Gastroesophageal sphincter (tissue), 3 donors: Measurements from ENCODE around the gene PANK4.

Experiments used
- EP300 ChIP-seq: sonication (generic); formaldehyde crosslinking; IDR thresholded peaks from one replicate; pipeline ENCODE4 v1.6.1; 2017; ENCODE audit warnings: antibody characterized with exemption, mild to moderate bottlenecking
- POLR2A ChIP-seq, 2 donors: fragments of 450-650 bp; IDR thresholded peaks; one replicate each; pipeline ENCODE4 v1.6.1; 2017; ENCODE audit warnings: antibody characterized with exemption in 2 of 2, mild to moderate bottlenecking in 2 of 2, moderate library complexity in 1 of 2
- POLR2AphosphoS5 ChIP-seq: sonication (generic); formaldehyde crosslinking; IDR thresholded peaks from one replicate; pipeline ENCODE4 v1.6.1; 2017; ENCODE audit warnings: antibody characterized with exemption
- TF ChIP-seq, protein P1 (sequence below), 4 experiments: fragments of 200-600 bp in 2 of 4; fragments of 450-650 bp in 2 of 4; sonication (generic) in 1 of 4; IDR thresholded peaks; one replicate each; pipeline ENCODE4 v1.5.1; 2017 to 2019; ENCODE audit warnings: antibody characterized with exemption in 4 of 4, mild to moderate bottlenecking in 2 of 4, moderate library complexity in 2 of 4

DNA sequence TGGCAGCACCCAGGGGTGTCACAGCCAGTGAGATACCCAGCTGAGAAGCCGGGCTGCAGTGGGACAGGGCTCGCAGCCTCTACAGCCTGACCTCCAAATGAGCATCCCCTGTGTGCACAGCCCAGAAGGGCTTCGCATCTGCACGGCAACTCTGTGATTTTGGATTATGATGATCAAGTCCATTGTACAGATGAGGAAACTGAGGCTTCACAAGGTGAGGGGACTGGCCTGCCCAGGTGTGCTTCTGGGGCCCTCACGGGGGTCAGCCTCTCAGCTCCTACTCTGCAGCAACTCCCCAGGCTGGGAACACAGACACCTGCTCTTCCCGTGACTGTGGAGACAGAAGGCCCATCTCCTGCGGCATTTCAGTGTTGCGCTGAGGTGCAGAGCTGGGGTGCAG, 12.5 kb upstream of the PANK4 start:
- TF ChIP-seq, protein P1, sequence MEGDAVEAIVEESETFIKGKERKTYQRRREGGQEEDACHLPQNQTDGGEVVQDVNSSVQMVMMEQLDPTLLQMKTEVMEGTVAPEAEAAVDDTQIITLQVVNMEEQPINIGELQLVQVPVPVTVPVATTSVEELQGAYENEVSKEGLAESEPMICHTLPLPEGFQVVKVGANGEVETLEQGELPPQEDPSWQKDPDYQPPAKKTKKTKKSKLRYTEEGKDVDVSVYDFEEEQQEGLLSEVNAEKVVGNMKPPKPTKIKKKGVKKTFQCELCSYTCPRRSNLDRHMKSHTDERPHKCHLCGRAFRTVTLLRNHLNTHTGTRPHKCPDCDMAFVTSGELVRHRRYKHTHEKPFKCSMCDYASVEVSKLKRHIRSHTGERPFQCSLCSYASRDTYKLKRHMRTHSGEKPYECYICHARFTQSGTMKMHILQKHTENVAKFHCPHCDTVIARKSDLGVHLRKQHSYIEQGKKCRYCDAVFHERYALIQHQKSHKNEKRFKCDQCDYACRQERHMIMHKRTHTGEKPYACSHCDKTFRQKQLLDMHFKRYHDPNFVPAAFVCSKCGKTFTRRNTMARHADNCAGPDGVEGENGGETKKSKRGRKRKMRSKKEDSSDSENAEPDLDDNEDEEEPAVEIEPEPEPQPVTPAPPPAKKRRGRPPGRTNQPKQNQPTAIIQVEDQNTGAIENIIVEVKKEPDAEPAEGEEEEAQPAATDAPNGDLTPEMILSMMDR (IDR thresholded peaks at IDR 0.05): no peak
- no peak for TF ChIP-seq POLR2AphosphoS5
- TF ChIP-seq EP300: no peak
- TF ChIP-seq POLR2A (IDR thresholded peaks at IDR 0.05): no peak
